NCI-H1436 (cell line): Measurements from ENCODE around the gene ITPR3.

ENCODE experiments used
- DNase-seq: peaks from one replicate; lab custom pipeline; 2025; lab: John Stamatoyannopoulos, UW

Gene ITPR3

DNA sequence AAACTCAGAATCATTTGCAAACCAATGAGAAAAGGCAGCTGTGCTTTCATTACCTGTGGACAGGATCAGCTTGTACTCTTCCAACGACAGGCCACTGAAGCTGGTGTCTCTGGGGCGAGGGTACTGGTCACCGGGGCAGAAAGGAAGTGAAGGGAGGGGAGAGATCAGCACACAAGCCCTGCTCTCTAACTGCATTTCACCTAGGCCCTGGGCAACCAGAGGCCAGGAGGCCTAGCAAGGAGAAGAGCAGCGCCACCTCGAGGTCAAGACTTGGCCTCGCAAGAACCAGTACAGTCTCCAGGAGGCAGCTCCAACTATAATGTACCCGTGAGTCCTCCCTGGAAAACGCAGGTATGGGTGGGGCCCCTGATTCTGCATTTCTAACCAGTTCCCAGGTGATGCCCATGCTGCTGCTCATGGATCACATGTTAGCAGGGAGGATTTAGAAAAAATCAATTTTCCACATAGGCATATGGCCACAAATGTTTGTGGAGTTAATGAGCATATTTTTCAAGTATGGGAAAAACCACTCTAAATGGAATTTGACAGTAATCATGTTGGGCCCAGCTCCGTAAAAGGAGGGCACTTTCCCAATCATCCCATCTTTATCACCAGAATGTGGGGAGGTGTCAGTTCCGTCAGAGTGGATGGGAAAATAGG is 79.4 kb downstream of the ITPR3 start:
- DNase-seq = peak; percentile 36

DNA sequence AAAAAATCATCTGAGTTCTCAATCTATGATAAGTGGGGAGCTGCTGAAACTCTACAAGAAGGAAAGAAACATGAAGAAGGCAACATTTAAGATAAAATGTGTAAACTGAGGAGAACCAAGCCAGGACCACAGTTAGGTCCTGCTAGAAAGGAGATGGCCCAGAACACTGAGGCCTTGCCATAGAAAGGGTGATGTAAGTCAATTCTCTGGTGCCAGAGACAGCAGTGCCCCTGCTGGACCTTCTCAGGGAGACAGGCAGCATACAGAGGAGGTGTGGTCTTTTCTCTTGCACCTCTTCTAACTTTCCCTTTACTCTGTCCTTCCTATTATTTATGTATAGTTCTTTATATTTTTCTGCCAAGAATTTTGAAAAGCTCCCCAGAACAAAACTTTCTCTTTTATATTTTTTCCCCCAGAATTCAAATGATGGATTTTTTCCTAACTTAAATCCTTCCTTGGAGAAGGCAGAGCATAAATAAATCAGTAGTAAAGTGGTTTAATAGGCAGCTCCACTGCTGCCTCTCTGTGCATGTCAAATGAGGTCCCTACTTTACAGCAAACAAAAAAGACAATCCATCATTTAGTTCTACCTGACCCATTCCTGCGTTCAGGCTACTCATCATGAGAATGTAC is 81.3 kb downstream of the ITPR3 start:
- peak; percentile 36 for DNase-seq

DNA sequence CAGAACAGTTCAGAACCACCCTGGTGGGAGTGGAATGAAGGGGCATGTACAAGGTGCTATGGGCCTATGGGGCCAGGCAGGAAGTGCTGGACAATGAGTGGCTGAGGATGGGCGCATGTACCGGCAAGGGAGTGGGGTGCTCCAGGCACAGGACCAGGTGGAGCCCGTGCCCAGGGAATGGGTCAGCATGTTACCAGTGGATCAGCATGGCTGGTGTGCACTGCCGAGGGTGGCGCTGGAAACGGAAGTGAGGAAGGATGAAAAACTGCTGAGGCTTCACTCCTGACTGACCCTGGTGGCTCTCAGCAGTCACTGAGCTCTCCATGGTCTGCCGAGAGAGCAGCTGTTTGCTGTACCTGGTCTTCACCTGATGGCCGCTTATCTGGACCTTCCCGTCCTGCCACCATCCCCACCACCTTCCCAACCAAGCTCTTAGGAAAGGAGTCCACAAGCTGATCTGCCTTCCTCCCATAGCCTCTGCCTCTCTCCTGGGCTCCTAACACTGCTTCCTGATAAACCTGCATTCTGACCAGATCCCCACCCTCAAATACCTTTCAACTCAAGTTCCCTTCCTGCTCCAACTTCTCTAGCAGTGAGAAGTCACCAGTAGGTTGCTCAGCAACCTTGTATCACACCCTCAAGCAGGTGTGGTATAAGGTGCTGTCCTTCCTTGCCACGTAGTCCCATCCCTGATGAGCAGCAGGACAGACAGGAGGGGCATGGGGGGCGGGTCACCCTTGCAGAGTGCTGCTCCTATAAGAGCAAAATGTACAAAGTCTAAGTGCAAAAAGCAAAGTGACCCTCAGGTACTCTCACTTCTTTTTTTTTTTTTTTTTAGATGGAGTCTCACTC is 83.3 kb downstream of the ITPR3 start:
- no peak for DNase-seq

DNA sequence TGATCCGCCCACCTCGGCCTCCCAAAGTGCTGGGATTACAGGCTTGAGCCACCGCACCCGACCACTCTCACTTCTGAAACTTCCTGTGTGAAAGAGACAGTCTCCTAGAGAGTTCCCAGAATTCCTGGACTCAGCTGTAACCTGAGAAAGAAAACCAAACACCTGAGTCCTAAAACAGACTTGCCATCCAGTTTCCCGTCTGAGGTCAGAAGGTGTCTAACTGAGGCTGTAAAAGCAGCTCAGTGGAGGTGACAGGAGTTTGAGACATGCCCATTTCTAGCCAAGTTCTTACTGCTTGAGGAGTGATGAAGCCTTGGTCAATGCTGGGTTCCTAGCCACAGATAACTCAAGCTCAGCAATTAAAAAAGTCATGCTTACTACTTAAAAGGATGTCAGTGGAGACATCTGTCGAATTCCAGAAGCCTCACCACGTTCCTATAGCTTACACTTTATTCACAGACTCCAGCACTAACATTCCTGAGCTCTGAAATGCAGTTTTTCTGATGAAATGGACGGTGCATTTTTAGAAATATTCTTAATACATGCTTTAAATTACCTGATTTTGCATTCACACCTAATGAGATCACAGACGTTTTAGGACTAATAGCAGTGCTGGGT is 84.3 kb downstream of the ITPR3 start:
- no peak for DNase-seq

DNA sequence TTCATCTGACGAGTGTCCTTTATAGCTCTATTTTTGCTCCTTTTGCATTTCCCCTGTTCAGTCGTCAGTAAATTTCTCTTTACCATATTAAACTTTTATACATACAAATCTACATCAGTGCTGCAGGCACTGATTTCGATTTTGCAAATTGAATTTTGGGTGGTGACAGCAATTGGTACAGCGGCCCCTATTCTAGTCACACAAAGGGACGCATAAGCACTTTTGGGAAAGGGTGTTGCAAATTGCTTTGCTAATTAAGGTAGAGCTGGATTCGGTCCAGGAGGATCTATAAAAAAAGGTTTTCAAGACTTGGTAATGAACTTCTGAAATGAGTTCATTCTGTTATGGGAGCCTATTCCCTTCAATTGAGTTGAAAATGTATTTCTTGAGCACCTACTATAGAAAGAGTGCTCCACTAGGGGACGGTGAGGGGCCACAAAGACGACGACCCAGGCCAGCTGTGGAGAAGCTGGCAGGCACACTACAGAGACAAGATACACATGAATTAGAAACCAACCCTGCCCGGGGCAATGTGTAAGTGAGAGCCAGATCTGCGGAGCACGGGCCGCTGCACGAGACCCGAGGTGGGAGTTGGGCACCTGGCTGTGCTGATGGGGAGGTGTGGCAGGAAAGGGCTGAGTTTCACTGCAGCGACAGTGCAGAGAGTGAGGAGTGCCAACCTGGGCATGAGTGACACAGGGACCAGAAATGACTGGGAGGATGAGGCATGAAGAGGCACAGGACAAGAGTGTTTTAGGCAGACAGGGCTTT is 85.0 kb downstream of the ITPR3 start:
- peak; percentile 19 for DNase-seq

DNA sequence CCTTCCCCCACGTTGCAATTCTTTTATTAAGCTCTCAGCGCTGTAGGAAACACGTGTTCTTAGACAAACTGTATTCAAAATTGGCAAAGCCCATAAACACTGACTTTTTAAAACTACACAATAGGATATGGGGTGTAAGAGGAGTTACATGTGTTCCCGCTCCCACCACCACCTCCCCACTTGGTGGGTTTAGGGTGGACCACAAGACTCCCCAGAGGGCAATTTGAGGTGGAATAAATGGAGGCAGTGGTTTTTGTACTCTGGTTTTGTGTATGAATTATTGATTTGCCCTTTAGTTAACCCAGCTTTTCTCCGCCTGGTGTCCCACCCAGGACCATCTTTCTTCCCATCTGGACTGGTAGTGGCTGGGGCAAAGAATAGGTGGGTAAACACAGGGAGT is 86.6 kb downstream of the ITPR3 start:
- DNase-seq = no peak

DNA sequence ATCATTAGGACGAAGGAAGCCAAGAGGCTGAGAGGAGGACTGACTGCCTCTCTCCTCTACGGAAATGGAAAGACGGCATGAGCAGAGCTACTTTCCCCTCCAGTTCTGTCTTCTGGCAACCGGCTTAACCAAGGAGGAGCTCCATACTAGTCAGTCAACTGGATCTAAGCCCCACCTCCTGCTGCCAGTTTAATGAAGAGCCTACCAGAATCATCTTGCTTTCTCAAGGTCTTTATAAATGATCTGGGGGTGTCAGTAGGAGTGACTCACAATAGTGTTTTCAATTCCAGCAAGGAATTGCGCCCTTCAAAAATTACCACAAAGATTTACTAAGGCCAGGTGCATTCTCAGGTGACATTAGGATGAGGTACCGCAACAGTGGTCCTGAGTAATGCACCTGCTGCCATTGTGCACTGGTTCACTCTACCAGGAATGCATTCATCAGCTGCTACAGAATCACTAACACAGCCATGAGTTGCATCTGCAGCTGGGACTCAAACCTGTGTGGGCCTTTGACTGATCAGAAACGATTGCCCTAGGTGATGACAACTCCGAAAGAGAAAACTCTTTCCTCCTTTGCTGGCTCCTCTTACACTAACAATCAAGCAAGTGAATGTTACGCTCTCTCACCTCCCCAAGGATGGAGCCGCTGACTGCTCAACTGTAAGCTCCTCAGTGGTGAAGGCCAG is 87.5 kb downstream of the ITPR3 start:
- DNase-seq = no peak

DNA sequence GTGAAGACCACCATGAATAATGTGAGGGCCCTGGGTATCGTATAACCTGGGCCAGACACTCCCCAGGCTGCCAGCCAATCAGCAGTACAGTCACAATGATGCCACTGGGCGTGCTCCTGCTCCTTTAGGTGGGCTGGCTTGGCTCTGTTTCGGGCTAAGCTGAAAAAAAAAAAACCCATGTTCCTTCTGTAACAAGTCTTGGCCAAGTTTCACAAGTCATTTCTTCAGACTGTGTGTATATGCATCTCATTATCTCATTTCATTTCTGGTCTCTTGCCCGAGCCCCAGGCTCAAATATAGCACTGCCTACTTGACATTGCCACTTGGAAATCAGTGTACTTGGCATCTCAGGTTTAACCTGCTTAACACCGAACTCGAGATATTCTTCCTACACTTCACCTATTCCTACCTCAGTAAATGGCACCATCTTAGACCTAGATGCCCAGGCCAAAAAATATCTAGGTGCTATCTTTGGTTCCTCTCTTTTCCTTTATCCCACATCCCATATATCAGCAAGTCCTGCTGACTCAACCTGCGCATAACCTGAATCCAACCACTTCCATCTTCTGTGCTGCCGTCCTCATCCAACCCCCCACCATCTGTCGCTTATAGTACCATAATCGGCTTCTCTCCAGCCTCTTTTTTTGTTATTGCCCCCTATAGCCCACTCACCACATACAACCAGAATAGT is 88.6 kb downstream of the ITPR3 start:
- no peak for DNase-seq

DNA sequence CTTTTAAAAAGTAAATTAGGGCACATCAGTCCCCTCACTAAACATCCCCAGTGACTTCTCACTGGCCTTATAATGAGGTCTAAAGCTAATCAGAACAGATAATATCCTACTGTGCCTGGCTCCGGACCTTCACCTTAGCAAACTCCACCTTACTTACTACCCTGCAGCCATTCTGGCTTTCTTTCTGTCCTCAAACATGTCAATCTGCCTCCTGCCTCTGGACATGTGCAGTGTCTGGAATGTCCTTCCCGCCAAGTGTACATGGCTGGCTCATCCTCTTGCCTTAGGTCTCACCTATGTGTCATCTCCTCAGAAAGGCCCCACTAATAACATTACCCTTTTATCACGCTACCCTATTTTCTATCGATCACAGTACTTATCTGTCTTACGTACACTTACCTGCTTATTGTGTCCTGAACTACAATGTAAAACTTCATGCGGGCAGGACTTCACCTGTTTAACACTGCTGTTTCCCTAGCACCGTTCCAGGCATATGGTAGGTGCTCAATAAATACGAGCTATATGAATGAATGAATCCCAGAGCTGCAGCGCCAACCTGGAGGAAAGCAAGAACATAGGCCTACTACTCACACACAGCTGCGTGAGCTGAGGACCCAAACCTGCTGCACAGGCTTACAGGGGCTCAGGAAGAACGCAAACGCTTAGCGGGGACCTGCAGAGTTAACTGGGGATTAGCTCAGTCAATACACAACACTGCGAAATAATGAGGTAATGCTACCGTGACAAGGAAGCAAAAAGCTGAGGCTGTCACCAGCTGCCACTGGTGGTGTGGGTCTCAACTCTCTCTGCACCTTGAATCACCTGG is 89.4 kb downstream of the ITPR3 start:
- DNase-seq = no peak

DNA sequence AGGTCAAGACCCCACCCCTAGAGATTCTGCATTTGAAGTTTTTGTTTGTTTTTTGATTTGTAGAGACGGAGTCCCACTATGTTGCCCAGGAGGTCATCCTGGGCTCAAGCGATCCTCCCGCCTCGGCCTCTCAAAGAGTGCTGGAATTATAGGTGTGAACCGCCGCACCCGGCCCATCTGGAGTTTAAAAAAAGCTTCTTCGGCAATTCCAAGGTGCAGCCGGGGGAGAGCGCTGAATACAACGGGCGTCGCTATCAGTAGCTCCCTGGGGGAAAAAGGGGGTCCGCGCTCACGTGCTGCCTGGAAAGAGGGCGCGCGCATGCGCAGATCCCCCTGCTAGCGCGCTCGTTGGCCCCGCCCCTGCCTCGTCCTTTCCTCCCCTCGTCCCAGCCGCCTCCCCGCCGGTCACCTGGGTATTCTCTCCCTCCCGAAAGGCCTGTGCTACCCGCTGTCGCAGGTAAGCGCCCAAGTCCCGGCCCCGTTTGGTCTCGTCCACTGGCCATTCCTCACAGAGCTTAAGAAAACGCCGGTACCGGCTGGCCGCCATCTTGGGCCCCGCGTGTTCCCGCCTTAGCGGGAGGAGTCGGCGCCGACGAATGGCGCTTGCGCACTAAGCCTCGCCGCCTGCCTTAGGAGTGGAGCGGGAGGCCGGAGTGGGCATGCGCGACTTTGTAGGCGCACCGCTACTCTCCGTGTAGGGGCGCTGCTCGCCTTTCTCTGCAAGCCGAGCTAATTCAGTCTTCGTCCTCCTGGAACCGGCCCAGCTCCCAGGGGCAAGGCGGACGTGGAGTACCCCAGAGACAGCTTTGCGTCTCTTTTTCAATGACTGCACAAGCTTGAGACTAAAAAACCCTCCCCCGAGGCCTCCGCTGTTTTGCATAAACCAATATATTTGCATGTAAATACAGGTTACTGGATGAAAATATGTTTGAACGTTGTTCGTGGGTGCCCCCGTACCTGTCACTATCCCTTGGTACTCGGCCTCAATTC is 90.3 kb downstream of the ITPR3 start, which contains the start of gene UQCC2:
Gene UQCC2, minus strand, starts transcription at position 561 of the 990 bp plus-strand sequence. Its CDS starts 14 bp downstream, at position 547.
- peak; percentile 99 for DNase-seq

DNA sequence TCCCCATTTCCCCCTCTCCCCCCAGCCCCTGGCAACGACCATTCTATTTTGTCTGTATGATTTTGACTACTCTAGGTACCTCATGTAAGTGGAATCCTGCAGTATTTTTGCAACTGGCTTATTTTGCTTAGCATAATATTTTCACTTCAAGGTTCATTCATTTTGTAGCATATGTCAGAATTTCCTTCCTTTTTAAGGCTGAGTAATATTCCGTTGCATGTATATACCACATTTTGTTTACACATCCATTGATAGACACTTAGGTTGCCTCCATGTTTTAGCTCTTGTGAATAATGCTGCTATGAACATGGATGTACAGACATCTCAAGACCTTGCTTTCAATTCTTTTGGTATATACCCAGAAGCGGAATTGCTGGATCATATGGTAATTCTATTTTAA is 91.8 kb downstream of the ITPR3 start:
- DNase-seq = no peak

DNA sequence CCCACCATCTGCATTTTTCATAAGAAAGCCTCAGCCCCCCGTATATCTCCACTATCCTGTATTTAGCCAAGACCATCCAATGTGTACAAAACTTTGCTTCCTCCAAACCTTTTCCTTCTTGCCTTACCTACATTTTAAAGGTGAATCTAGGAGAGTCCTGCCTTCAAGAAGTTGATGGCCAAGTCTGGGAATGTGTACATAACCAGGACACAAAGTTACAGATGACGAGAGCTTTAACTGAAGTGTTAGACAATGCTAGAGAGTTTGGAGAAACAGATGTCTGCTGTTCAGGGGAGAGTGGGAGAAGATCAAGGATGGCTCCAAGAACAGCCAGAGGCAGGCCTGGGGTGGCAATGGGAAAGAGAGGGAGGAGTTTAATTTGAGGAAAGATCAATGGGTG is 92.7 kb downstream of the ITPR3 start:
- DNase-seq = no peak

DNA sequence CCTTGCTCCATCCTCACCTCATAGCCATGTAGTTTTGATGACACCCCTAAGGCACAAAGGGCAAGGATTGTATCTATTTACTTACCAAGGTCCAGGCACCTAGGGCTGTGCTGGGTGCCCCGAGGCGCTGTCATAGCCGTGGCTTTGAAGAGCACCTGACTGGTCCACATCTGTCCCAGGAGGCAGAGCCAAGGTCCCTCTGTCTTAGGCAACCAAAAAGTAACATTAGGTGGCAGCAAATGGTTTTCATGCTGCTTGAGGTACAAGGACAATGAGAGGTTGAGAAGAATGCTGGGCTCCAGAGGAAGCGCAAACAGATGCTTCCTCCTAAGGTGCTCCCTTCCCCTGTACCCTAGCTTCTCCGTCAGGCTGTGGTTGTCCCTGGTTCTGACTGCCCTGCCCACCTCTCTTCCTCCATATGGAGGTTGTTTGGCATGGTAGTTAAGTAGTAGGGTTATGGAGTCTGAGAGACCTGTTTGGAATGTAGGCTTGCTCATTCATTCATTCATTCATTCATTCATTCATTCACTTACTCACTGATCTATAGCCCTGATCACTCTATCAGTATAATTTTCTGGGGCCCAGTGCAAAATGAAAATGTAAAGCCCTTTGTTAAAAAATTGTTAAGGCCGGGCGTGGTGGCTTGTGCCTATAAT is 93.4 kb downstream of the ITPR3 start:
- DNase-seq = no peak

DNA sequence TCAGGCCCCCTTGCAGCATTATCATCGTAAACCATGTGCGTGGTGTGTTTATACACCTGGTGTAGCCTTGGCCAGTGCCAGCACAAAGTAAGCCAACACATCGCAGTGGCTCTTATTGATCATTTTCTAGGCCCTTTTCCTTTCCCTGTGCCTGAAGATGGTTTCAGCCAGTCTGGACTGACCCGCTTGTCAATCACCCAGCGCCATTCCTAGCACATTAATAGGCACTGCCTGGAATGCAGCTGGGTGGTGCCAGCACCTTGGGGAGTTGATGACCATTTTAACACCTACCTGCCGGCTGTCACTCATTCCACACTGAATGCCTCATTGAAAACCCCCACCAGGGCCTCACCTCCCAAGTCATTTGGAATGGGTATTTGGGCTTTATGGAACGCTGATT is 95.3 kb downstream of the ITPR3 start:
- no peak for DNase-seq

DNA sequence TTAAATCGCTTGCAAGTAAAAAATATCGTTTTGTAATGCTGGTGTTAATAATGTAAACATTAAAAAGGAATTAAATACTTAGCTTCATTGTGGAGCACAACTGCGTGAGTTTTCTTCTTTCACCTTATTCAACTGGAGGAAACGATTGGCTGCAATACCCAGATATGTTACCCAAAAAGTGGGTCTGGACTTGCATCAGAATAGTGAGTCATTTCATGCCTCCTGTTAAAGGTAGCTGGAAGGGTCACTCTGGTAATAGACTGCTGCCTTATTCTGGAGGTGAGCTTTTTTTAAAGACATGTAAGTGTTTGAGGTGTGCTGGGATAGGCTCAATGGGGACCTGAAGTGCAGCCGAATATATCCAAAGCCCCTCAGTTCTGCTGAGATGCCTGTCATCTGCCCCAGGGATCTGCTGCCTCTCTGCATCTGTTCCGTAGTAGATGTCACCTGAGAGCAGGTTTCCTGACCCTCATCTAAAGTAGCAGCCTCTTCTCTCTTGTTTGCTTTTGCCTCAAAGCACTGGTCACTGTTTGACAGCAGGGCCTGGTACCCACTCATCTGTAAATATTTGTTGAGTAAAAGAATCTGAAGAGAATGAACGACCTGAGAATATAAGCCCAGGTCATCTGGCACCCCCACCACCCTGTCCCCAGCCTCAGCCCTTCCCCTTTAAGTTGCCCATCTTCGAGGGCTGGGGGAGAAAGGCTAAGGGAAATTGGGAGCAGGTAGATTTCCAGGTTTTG is 95.9 kb downstream of the ITPR3 start:
- no peak for DNase-seq

DNA sequence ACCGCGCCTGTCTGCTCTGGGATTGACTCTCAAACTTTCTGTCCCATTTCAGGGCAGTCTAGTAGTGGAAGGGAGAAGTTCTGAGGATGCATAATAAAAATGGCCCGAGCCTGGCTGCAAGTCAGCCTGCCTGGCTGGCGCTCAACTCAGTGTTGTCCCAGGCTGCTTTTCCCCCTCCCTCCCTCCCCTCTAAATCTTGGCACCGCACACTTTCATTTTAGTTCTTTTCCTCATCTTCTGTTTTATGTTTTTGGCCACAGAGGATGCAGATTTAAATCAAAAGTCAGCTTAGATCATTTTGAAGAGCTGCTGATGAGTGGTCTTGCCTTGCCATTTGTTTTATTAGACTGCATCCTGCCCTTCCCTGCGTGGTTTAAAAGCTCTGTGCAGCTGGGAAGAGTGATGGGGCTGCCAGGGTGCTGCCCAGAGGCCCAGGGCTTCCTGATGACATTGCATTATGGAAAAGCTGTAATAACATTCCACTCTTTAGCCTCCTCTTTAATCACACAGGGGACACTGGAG is 96.9 kb downstream of the ITPR3 start:
- no peak for DNase-seq

DNA sequence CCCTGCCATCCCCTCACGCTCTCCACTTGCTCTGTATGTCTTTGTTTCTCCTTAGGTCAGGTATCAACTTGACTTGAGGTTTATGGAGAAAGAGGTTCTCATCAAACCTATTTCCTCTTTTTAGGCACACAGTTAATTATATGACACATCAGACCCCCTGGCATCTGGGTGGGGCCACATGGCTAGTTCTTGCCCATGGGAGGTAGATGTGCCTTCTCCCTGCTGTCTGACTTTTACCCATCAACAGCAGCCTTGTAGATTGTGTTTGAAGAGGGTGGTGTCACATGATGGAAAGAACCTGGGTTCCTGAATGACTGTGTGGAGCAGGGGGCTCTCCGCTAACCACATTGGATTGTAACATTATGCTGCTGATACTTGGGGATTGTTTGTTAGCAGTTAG is 97.6 kb downstream of the ITPR3 start:
- DNase-seq = no peak
